BE2C (cell line): Measurements from ENCODE around the gene PERCC1.

Experiments
- DNase-seq: peaks from one replicate; pipeline ENCODE4 v3.0.0-alpha.2; 2020
- H3K27me3 ChIP-seq: fragments of 250-450 bp; sonication (Bioruptor Pico); 2 replicates; pipeline ENCODE4 v1.5.1; 2020; ENCODE audit warnings: mild to moderate bottlenecking
- H3K36me3 ChIP-seq: fragments of 250-450 bp; sonication (Bioruptor Pico); 2 replicates; pipeline ENCODE4 v1.5.1; 2020; ENCODE audit warnings: mild to moderate bottlenecking
- H3K4me1 ChIP-seq: fragments of 250-450 bp; sonication (Bioruptor Pico); 2 replicates; pipeline ENCODE4 v1.5.1; 2020
- H3K4me3 ChIP-seq: 2 replicates; pipeline ENCODE4 v1.5.1; 2011; ENCODE audit warnings: low read depth, low read length
- H3K9me3 ChIP-seq: fragments of 250-450 bp; sonication (Bioruptor Pico); 2 replicates; pipeline ENCODE4 v1.5.1; 2020
- CTCF ChIP-seq: IDR thresholded peaks from 2 replicates; pipeline ENCODE4 v1.5.1; 2012; ENCODE audit warnings: mild to moderate bottlenecking, low read depth, low read length

The PERCC1 gene

GRCh38 chr16:1425616-1426370 lies 5.1 kb upstream of the PERCC1 start:
- no peaks in the 10 kb centered on the region for H3K9me3 ChIP-seq
- no peak overlapping the region for H3K4me3 ChIP-seq
- H3K27me3 ChIP-seq = no peaks in the 10 kb centered on the region
- H3K4me1 ChIP-seq = peaks cover 10% of the 10 kb centered on the region
- DNase-seq = no peak
- no peaks in the 10 kb centered on the region for H3K36me3 ChIP-seq
- no peak for TF ChIP-seq CTCF

- no peak for TF ChIP-seq CTCF
Observed at GRCh38 chr16:1426734-1427471, 4.0 kb upstream of the PERCC1 start.

GRCh38 chr16:1427473-1428461 lies 3.1 kb upstream of the PERCC1 start:
- Histone ChIP-seq H3K36me3 (no peaks in the 10 kb centered on the region), H3K4me3 (no peak overlapping the region), H3K27me3 (no peaks in the 10 kb centered on the region), H3K4me1 (peaks cover 16% of the 10 kb centered on the region), H3K9me3 (no peaks in the 10 kb centered on the region)
- TF ChIP-seq CTCF = no peak
- DNase-seq = peak; percentile 14

More at GRCh38 chr16:1426734-1427471, 4.0 kb upstream of the PERCC1 start:
- peak; percentile 20 for DNase-seq
- no peaks in the 10 kb centered on the region for H3K9me3 ChIP-seq
- H3K36me3 ChIP-seq = no peaks in the 10 kb centered on the region
- H3K4me1 ChIP-seq = peaks cover 16% of the 10 kb centered on the region
- H3K27me3 ChIP-seq = no peaks in the 10 kb centered on the region
- no peak overlapping the region for H3K4me3 ChIP-seq

GRCh38 chr16:1428511-1428910 lies 2.4 kb upstream of the PERCC1 start:
- Histone ChIP-seq H3K9me3 (no peaks in the 10 kb centered on the region), H3K4me3 (no peak overlapping the region), H3K4me1 (peaks cover 16% of the 10 kb centered on the region), H3K36me3 (no peaks in the 10 kb centered on the region), H3K27me3 (no peaks in the 10 kb centered on the region)
- no peak for TF ChIP-seq CTCF
- peak; percentile 21 for DNase-seq

GRCh38 chr16:1429012-1429411 lies 1.9 kb upstream of the PERCC1 start:
- no peaks in the 10 kb centered on the region for H3K9me3 ChIP-seq
- no peak for TF ChIP-seq CTCF
- no peak overlapping the region for H3K4me3 ChIP-seq
- no peaks in the 10 kb centered on the region for H3K36me3 ChIP-seq
- H3K4me1 ChIP-seq = peaks cover 16% of the 10 kb centered on the region
- DNase-seq = peak; percentile 9
- no peaks in the 10 kb centered on the region for H3K27me3 ChIP-seq
